CD14-positive monocyte (primary cell): ENCODE results near the gene KCNMA1. TPM values are rescaled to one million over a fixed set of nuclear protein-coding genes. Genes with fewer than 3 reads are reported as not detected.
"Not testable (repeated sequence)": the region's sequence is repeated elsewhere in the genome, so short reads cannot be mapped to it uniquely, and the experiment has no call there.

ENCODE experiments used
- DNase-seq, 3 donors: peaks; one replicate each; pipeline ENCODE4 v3.0.0-alpha.2; 2011 to 2022
- H2AFZ ChIP-seq: 2 replicates; pipeline ENCODE4 v1.6.0; 2012; ENCODE audit warnings: mild to moderate bottlenecking, low read depth, low read length, inconsistent platforms; ENCODE audit not compliant: insufficient read depth, poor library complexity, severe bottlenecking
- H3K27ac ChIP-seq, 2 donors: 1 replicate in 1 of 2; 2 replicates in 1 of 2; pipeline ENCODE4 v1.5.1; 2012 to 2013; ENCODE audit warnings: low read length in 2 of 2, control low read depth in 1 of 2, inconsistent platforms in 1 of 2, low read depth in 1 of 2, mild to moderate bottlenecking in 1 of 2
- H3K27me3 ChIP-seq, 2 donors: one replicate each; pipeline versions ENCODE4 v1.6.0 to v1.6.1; 2011 to 2013; ENCODE audit warnings: low read length in 2 of 2; ENCODE audit not compliant: control insufficient read depth in 2 of 2, insufficient read depth in 2 of 2
- H3K36me3 ChIP-seq, 2 donors: replicated peaks in 1 of 2; 1 replicate in 1 of 2; 2 replicates in 1 of 2; pipeline versions ENCODE4 v1.5.1 to v1.6.1; 2012 to 2013; ENCODE audit warnings: low read length in 2 of 2, control low read depth in 1 of 2, inconsistent platforms in 1 of 2, mild to moderate bottlenecking in 1 of 2; ENCODE audit not compliant: insufficient read depth in 2 of 2, control insufficient read depth in 1 of 2
- H3K4me1 ChIP-seq, 2 donors: 1 replicate in 1 of 2; 2 replicates in 1 of 2; pipeline versions ENCODE4 v1.5.1 to v1.6.1; 2012 to 2013; ENCODE audit warnings: low read length in 2 of 2, control low read depth in 1 of 2, inconsistent platforms in 1 of 2, mild to moderate bottlenecking in 1 of 2, moderate library complexity in 1 of 2; ENCODE audit not compliant: insufficient read depth in 2 of 2, control insufficient read depth in 1 of 2
- H3K4me2 ChIP-seq: replicated peaks from 2 replicates; pipeline ENCODE3; 2012; ENCODE audit warnings: low read length, moderate library complexity, mild to moderate bottlenecking; ENCODE audit not compliant: poor library complexity, severe bottlenecking; ENCODE audit errors: extremely low read depth
- H3K4me3 ChIP-seq, 3 experiments: fragments of 200-600 bp in 1 of 3; sonication (generic) in 1 of 3; replicated peaks in 1 of 3; 1 replicate in 2 of 3; 2 replicates in 1 of 3; pipeline ENCODE4 v1.5.1; 2011 to 2013; ENCODE audit warnings: low read length in 3 of 3, mild to moderate bottlenecking in 3 of 3, control low read depth in 2 of 3, low read depth in 2 of 3, inconsistent platforms in 1 of 3, moderate library complexity in 1 of 3
- H3K79me2 ChIP-seq: 2 replicates; pipeline ENCODE4 v1.6.0; 2012; ENCODE audit warnings: mild to moderate bottlenecking, control low read depth, inconsistent platforms, low read length, moderate library complexity; ENCODE audit not compliant: insufficient read depth
- H3K9ac ChIP-seq: 2 replicates; pipeline ENCODE4 v1.6.0; 2017; ENCODE audit warnings: low read length, mild to moderate bottlenecking; ENCODE audit not compliant: insufficient read depth, poor library complexity, severe bottlenecking
- H3K9me3 ChIP-seq, 2 donors: replicated peaks in 1 of 2; 1 replicate in 1 of 2; 2 replicates in 1 of 2; pipeline versions ENCODE4 v1.5.1 to v1.6.1; 2012 to 2013; ENCODE audit warnings: low read length in 2 of 2, control low read depth in 1 of 2; ENCODE audit not compliant: control insufficient read depth in 1 of 2, insufficient read depth in 1 of 2
- H4K20me1 ChIP-seq: 2 replicates; pipeline ENCODE4 v1.6.0; 2012; ENCODE audit warnings: mild to moderate bottlenecking, low read length, control low read depth, moderate library complexity; ENCODE audit not compliant: insufficient read depth
- H3K27ac Mint-ChIP-seq, 7 donors: one replicate each; pipeline ENCODE4 v1.8.0; 2020; ENCODE audit warnings: mild to moderate bottlenecking in 7 of 7, mixed read lengths in 7 of 7, moderate library complexity in 6 of 7, inconsistent platforms in 2 of 7
- H3K27me3 Mint-ChIP-seq, 3 donors: one replicate each; pipeline ENCODE4 v1.8.0; 2021 to 2022; ENCODE audit warnings: low read depth in 3 of 3, mild to moderate bottlenecking in 3 of 3, mixed read lengths in 3 of 3, moderate library complexity in 3 of 3, inconsistent platforms in 1 of 3
- H3K36me3 Mint-ChIP-seq, 2 donors: one replicate each; pipeline ENCODE4 v1.8.0; 2020; ENCODE audit warnings: mixed read lengths in 2 of 2, inconsistent platforms in 1 of 2, mild to moderate bottlenecking in 1 of 2
- H3K4me1 Mint-ChIP-seq: one replicate; pipeline ENCODE4 v1.8.0; 2020; ENCODE audit warnings: mild to moderate bottlenecking, mixed read lengths
- H3K4me3 Mint-ChIP-seq, 2 donors: one replicate each; pipeline ENCODE4 v1.8.0; 2020; ENCODE audit warnings: mild to moderate bottlenecking in 2 of 2, mixed read lengths in 2 of 2, moderate library complexity in 1 of 2
- H3K9me3 Mint-ChIP-seq, 7 donors: one replicate each; pipeline ENCODE4 v1.8.0; 2020 to 2022; ENCODE audit warnings: mixed read lengths in 7 of 7, mild to moderate bottlenecking in 6 of 7, moderate library complexity in 6 of 7, inconsistent platforms in 2 of 7
- CTCF ChIP-seq: fragments of 200-600 bp; IDR thresholded peaks from one replicate; pipeline ENCODE4 v1.8.0; 2022; ENCODE audit warnings: antibody characterized with exemption, mild to moderate bottlenecking
- WGBS: methylation state at CpG from one replicate; pipeline ENCODE4 v1.1.5; 2013; ENCODE audit warnings: missing lambda C conversion rate; ENCODE audit not compliant: insufficient coverage; 5-methylcytosine and 5-hydroxymethylcytosine counted together
- intact Hi-C, 2 donors: fragments of 100-400 bp; cut with micrococcal nuclease; formaldehyde crosslinking; loops; one replicate each; pipeline versions ENCODE4 v1.15.0 to v1.15.1; 2023
- polyA plus RNA-seq, 3 donors: library from polyadenylated mRNA; depleted of rRNA in 1 of 3; unstranded in 2 of 3; stranded (reverse) in 1 of 3; fragments of 300-500 nt in 2 of 3; fragments of >200 nt in 1 of 3; fragmentation: Illumina TruSeq in 2 of 3; gene quantifications; 1 replicate in 2 of 3; 2 replicates in 1 of 3; pipeline ENCODE4 v1.2.3, GENCODE V29; 2012 to 2021

Gene KCNMA1
- polyA plus RNA-seq, 3 donors: 0.11 to 1.0 TPM; not detected in 1

GRCh38 chr10:77590344-77591237, 47.0 kb downstream of the KCNMA1 start:
- no peaks in the 10 kb centered on the region for H4K20me1 ChIP-seq
- H2AFZ ChIP-seq: no peak overlapping the region
- H3K36me3 ChIP-seq: no peaks in the 10 kb centered on the region
- H3K9me3 ChIP-seq: no peaks in the 10 kb centered on the region
- no peaks in the 10 kb centered on the region for H3K27me3 ChIP-seq
- H3K27ac ChIP-seq: no peak overlapping the region
- Mint-ChIP-seq H3K9me3 (no peaks in the 10 kb centered on the region), H3K27me3 (peaks cover 1 to 7% (median 2%) of the 10 kb centered on the region in 3 donors), H3K4me3 (no peak overlapping the region), H3K27ac (no peak overlapping the region), H3K36me3 (no peaks in the 10 kb centered on the region), H3K4me1 (peaks cover 23% of the 10 kb centered on the region)
- no peaks in the 10 kb centered on the region for H3K79me2 ChIP-seq
- H3K4me3 ChIP-seq: no peak overlapping the region
- no peak overlapping the region for H3K4me2 ChIP-seq
- no peak overlapping the region for H3K9ac ChIP-seq
- TF ChIP-seq CTCF: no peak
- intact Hi-C loops: no loop called here
- DNase-seq: no peak
- WGBS: 95% methylated on average over 26 of the region's 32 CpGs
- peaks cover 0 to 25% of the 10 kb centered on the region in 2 donors for H3K4me1 ChIP-seq

GRCh38 chr10:77589703-77590102, 47.9 kb downstream of the KCNMA1 start:
- H3K4me2 ChIP-seq: not testable (repeated sequence)

More at GRCh38 chr10:77589703-77590102, 47.9 kb downstream of the KCNMA1 start:
- H3K4me1 Mint-ChIP-seq: peaks cover 23% of the 10 kb centered on the region
- H3K27me3 Mint-ChIP-seq, H3K27ac ChIP-seq, H4K20me1 ChIP-seq, H3K9me3 Mint-ChIP-seq, H2AFZ ChIP-seq, H3K36me3 Mint-ChIP-seq, H3K9me3 ChIP-seq, DNase-seq, intact Hi-C loops, H3K79me2 ChIP-seq, H3K4me3 ChIP-seq, H3K9ac ChIP-seq, H3K27me3 ChIP-seq, H3K4me3 Mint-ChIP-seq, H3K36me3 ChIP-seq: not testable (repeated sequence)
- peaks cover 0 to 25% of the 10 kb centered on the region in 2 donors for H3K4me1 ChIP-seq
- 95% methylated on average over 6 of the region's 8 CpGs for WGBS
- H3K27ac Mint-ChIP-seq: peak overlapping the region in 1 of 7 donors; percentile 41
